ENCODE results near the gene DBN1. TPM values are rescaled to one million over a fixed set of nuclear protein-coding genes. Genes with fewer than 3 reads are reported as not detected.

DBN1 gene
- polyA plus RNA-seq, 2 of the 4 experiments (the other 2 are of a cell fraction): 47.7 to 107 TPM

GRCh38 chr5:177468685-177469628 lies 4.5 kb downstream of the DBN1 start:
- peak in 1 of 2 experiments; percentile 46 for DNase-seq (ENCODE audit: low read depth in 1 of 2, low spot score in 1 of 2)
- ChIA-PET POLR2A (no interaction called here), CTCF (interaction anchor here (1.2 to 19.7 kb wide), 4 partner anchors 9 to 22 kb away, joined by 4 to 241 read pairs (median 114); partner anchors contain the start of gene PRR7)

GRCh38 chr5:177468329-177468684 lies 5.1 kb downstream of the DBN1 start:
- FAIRE-seq (no peak), ATAC-seq (no peak), DNase-seq (ENCODE audit: low read depth in 1 of 2, low spot score in 1 of 2) (no peak)
- CTCF ChIA-PET: interaction anchor here (1.2 to 19.7 kb wide), 4 partner anchors 9 to 23 kb away, joined by 4 to 241 read pairs (median 114); partner anchors contain the start of gene PRR7
- POLR2A ChIA-PET: no interaction called here
- Histone ChIP-seq H3K27ac (no peak overlapping the region), H3K9me3 (peaks cover 5% of the 10 kb centered on the region; the same call in 1 of the 3 replicates), H3K4me2 (no peak overlapping the region), H3K4me1 (peaks cover 44% of the 10 kb centered on the region), H3K4me3 (no peak overlapping the region)
- WGBS (ENCODE audit: missing lambda C conversion rate): 86% methylated on average over 2 of the region's 2 CpGs
- TF ChIP-seq FOXS1 (CRISPR knock-in tag; IDR thresholded peaks at IDR 0.05): no peak
- no peak for TF ChIP-seq ZC3H11A (IDR thresholded peaks at IDR 0.05)
- no peak for TF ChIP-seq REST (IDR thresholded peaks at IDR 0.05)
- TF ChIP-seq PBX3 (IDR thresholded peaks at IDR 0.05): no peak
- TF ChIP-seq ZSCAN20 (CRISPR knock-in tag; IDR thresholded peaks at IDR 0.05): no peak
- TF ChIP-seq CHD2 (IDR thresholded peaks at IDR 0.05; ENCODE audit: low read length, partially characterized antibody): no peak
- TF ChIP-seq MAFK (IDR thresholded peaks at IDR 0.05; ENCODE audit: partially characterized antibody): no peak
- no peak for TF ChIP-seq NPAS2 (CRISPR knock-in tag; IDR thresholded peaks at IDR 0.05; ENCODE audit: borderline replicate concordance)
- no peak for TF ChIP-seq CTCF (IDR thresholded peaks at IDR 0.05)
- TF ChIP-seq HOXA7 (CRISPR knock-in tag; IDR thresholded peaks at IDR 0.05): no peak
- no peak for TF ChIP-seq BHLHE40 (IDR thresholded peaks at IDR 0.05; ENCODE audit: low read depth, low read length)

More at GRCh38 chr5:177468685-177469628, 4.5 kb downstream of the DBN1 start:
- WGBS (ENCODE audit: missing lambda C conversion rate): 70% methylated on average over 23 of the region's 25 CpGs
- 0 out of 2 replicates have a peak, but pooled peaks have one; percentile 40 for TF ChIP-seq KDM1A (IDR thresholded peaks at IDR 0.05; ENCODE audit: low read depth)
- TF ChIP-seq ELK1 (IDR thresholded peaks at IDR 0.05; ENCODE audit: low read depth, low read length): no peak
- no peak for TF ChIP-seq ZFP36 (IDR thresholded peaks at IDR 0.05; ENCODE audit: borderline replicate concordance, partially characterized antibody)
- Histone ChIP-seq H3K9me3 (peaks cover 5% of the 10 kb centered on the region; the same call in 1 of the 3 replicates), H3K4me2 (no peak overlapping the region), H3K27ac (peak overlapping the region in 1 of 2 experiments; percentile 47; a peak in 1 of 6 replicates), H3K4me1 (peaks cover 46% of the 10 kb centered on the region), H3K4me3 (no peak overlapping the region)
- ATAC-seq (peak in 1 of 2 experiments; percentile 13; a peak in 3 of 6 replicates), FAIRE-seq (no peak)

Measured in A549 (cell line).